DMS114 treated with DMSO at 0.1 percent for 48 hours (cell line): ENCODE data around the gene GNG12.

Experiments used
- DNase-seq: peaks from one replicate; lab custom pipeline; 2025; ENCODE audit not compliant: unreplicated experiment; lab: John Stamatoyannopoulos, UW

GNG12 gene

GRCh38 chr1:67788238-67788790, 45.0 kb downstream of the GNG12 start:
- no peak for DNase-seq

GRCh38 chr1:67787746-67788145, 45.5 kb downstream of the GNG12 start:
- no peak for DNase-seq

- no peak for DNase-seq
These were observed 47.2 kb downstream of the GNG12 start for GRCh38 chr1:67785847-67786753.

GRCh38 chr1:67784545-67785186, 48.6 kb downstream of the GNG12 start:
- DNase-seq, result no peak

GRCh38 chr1:67780637-67781036, 52.6 kb downstream of the GNG12 start:
- DNase-seq, result no peak

GRCh38 chr1:67777440-67777839, 55.8 kb downstream of the GNG12 start:
- no peak for DNase-seq

- no peak for DNase-seq
These were observed 56.3 kb downstream of the GNG12 start for GRCh38 chr1:67777016-67777415.

- DNase-seq, result no peak
These were observed 59.8 kb downstream of the GNG12 start for GRCh38 chr1:67773462-67773861.

- no peak for DNase-seq
These were observed 61.5 kb downstream of the GNG12 start for GRCh38 chr1:67771749-67772148.

GRCh38 chr1:67771152-67771551, 62.1 kb downstream of the GNG12 start:
- DNase-seq, result no peak

- DNase-seq, result no peak
These were observed 63.5 kb downstream of the GNG12 start for GRCh38 chr1:67769633-67770256.

- no peak for DNase-seq
These were observed 64.8 kb downstream of the GNG12 start for GRCh38 chr1:67768480-67768879.

GRCh38 chr1:67767103-67767782, 66.0 kb downstream of the GNG12 start:
- DNase-seq, result no peak

- DNase-seq, result peak; percentile 7
These were observed 66.9 kb downstream of the GNG12 start for GRCh38 chr1:67766141-67766978.

- DNase-seq, result no peak
These were observed 68.6 kb downstream of the GNG12 start for GRCh38 chr1:67764633-67765032.

GRCh38 chr1:67761730-67762129, 71.5 kb downstream of the GNG12 start:
- no peak for DNase-seq

- no peak for DNase-seq
These were observed 72.2 kb downstream of the GNG12 start for GRCh38 chr1:67761091-67761490.

- DNase-seq, result peak; percentile 35
These were observed 73.0 kb downstream of the GNG12 start for GRCh38 chr1:67760030-67760821.

- DNase-seq, result no peak
These were observed 73.6 kb downstream of the GNG12 start for GRCh38 chr1:67759692-67760029.
